Liver (tissue), 9 donors: ENCODE results near the gene DCN. TPM values are rescaled to one million over a fixed set of nuclear protein-coding genes. Genes with fewer than 3 reads are reported as not detected.

Experiments
- DNase-seq: peaks from one replicate; pipeline ENCODE4 v3.0.0-alpha.2; 2017; ENCODE audit warnings: low spot score
- H3K27ac ChIP-seq, 2 donors: one replicate each; pipeline ENCODE4 v1.7.0; 2013; ENCODE audit warnings: inconsistent platforms in 2 of 2, low read length in 2 of 2, control low read depth in 1 of 2, low read depth in 1 of 2, mild to moderate bottlenecking in 1 of 2
- H3K27me3 ChIP-seq, 4 donors: one replicate each; pipeline versions ENCODE4 v1.6.1 to v1.7.0; 2013; ENCODE audit warnings: low read length in 3 of 4, inconsistent platforms in 1 of 4, mild to moderate bottlenecking in 1 of 4, moderate library complexity in 1 of 4; ENCODE audit not compliant: control insufficient read depth in 4 of 4, insufficient read depth in 4 of 4
- H3K36me3 ChIP-seq, 4 donors: one replicate each; pipeline versions ENCODE4 v1.6.1 to v1.7.0; 2013; ENCODE audit warnings: low read length in 3 of 4, mild to moderate bottlenecking in 3 of 4, low read depth in 1 of 4, moderate library complexity in 1 of 4; ENCODE audit not compliant: control insufficient read depth in 4 of 4, insufficient read depth in 3 of 4
- H3K4me1 ChIP-seq, 4 donors: one replicate each; pipeline versions ENCODE4 v1.6.1 to v1.7.0; 2013; ENCODE audit warnings: low read length in 3 of 4, mild to moderate bottlenecking in 3 of 4, moderate library complexity in 1 of 4; ENCODE audit not compliant: control insufficient read depth in 4 of 4, insufficient read depth in 4 of 4
- H3K4me3 ChIP-seq, 3 donors: one replicate each; pipeline versions ENCODE4 v1.6.1 to v1.7.0; 2013; ENCODE audit warnings: low read length in 3 of 3, control low read depth in 1 of 3, low read depth in 1 of 3, mild to moderate bottlenecking in 1 of 3
- H3K9ac ChIP-seq, 2 donors: one replicate each; pipeline ENCODE4 v1.7.0; 2013; ENCODE audit warnings: low read length in 2 of 2, mild to moderate bottlenecking in 2 of 2, moderate library complexity in 2 of 2, control low read depth in 1 of 2, low read depth in 1 of 2
- H3K9me3 ChIP-seq, 4 donors: one replicate each; pipeline versions ENCODE4 v1.6.1 to v1.7.0; 2013; ENCODE audit warnings: low read length in 3 of 4; ENCODE audit not compliant: control insufficient read depth in 4 of 4
- ATF3 ChIP-seq: IDR thresholded peaks from 2 replicates; pipeline ENCODE4 v1.6.1; 2016; ENCODE audit warnings: antibody characterized with exemption
- CTCF ChIP-seq: fragments of 150-350 bp; IDR thresholded peaks from 2 replicates; pipeline ENCODE4 v1.5.1; 2017; ENCODE audit warnings: improper control_type of control experiment, low read depth, low read length; ENCODE audit not compliant: missing input control
- EGR1 ChIP-seq, 2 donors: IDR thresholded peaks; 2 replicates each; pipeline ENCODE4 v1.6.1; 2016 to 2018; ENCODE audit warnings: antibody characterized with exemption in 2 of 2, low read depth in 2 of 2
- FOXA2 ChIP-seq: IDR thresholded peaks from 2 replicates; pipeline ENCODE4 v1.6.1; 2016; ENCODE audit warnings: antibody characterized with exemption
- GABPA ChIP-seq, 2 donors: IDR thresholded peaks in 1 of 2; conservative IDR thresholded peaks in 1 of 2; 2 replicates each; pipeline ENCODE4 v1.6.1; 2016; ENCODE audit warnings: antibody characterized with exemption in 2 of 2, mild to moderate bottlenecking in 1 of 2, moderate library complexity in 1 of 2
- HNF4A ChIP-seq, 2 donors: conservative IDR thresholded peaks; 2 replicates each; pipeline ENCODE4 v1.6.1; 2016; ENCODE audit warnings: antibody characterized with exemption in 2 of 2, mild to moderate bottlenecking in 2 of 2
- HNF4G ChIP-seq: IDR thresholded peaks from 2 replicates; pipeline ENCODE4 v1.6.1; 2016; ENCODE audit warnings: antibody characterized with exemption
- MAX ChIP-seq: IDR thresholded peaks from 2 replicates; pipeline ENCODE4 v1.6.1; 2016; ENCODE audit warnings: antibody characterized with exemption
- NR2F2 ChIP-seq: IDR thresholded peaks from 2 replicates; pipeline ENCODE4 v1.6.1; 2016; ENCODE audit warnings: antibody characterized with exemption
- RAD21 ChIP-seq, 2 donors: IDR thresholded peaks; 2 replicates each; pipeline ENCODE4 v1.6.1; 2016; ENCODE audit warnings: antibody characterized with exemption in 2 of 2, mild to moderate bottlenecking in 2 of 2
- RXRA ChIP-seq, 2 donors: IDR thresholded peaks; 2 replicates each; pipeline ENCODE4 v1.6.1; 2017 to 2018; ENCODE audit warnings: antibody characterized with exemption in 2 of 2, mild to moderate bottlenecking in 1 of 2
- TAF1 ChIP-seq: conservative IDR thresholded peaks from 2 replicates; pipeline ENCODE4 v1.6.1; 2016; ENCODE audit warnings: antibody characterized with exemption, mild to moderate bottlenecking
- YY1 ChIP-seq: IDR thresholded peaks from 2 replicates; pipeline ENCODE4 v1.6.1; 2016; ENCODE audit warnings: antibody characterized with exemption, mild to moderate bottlenecking
- ZBTB33 ChIP-seq: IDR thresholded peaks from 2 replicates; pipeline ENCODE4 v1.6.1; 2016; ENCODE audit warnings: antibody characterized with exemption
- WGBS: extraction: QIAGEN DNeasy Blood & Tissue Kit; methylation state at CpG from one replicate; pipeline ENCODE4 v1.1.7; 2013; 5-methylcytosine and 5-hydroxymethylcytosine counted together
- polyA plus RNA-seq, 2 donors: library from polyadenylated mRNA; stranded (reverse) in 1 of 2; unstranded in 1 of 2; fragments of 200-250 nt in 1 of 2; fragments of >200 nt in 1 of 2; fragmentation: Nextera tagmentation in 1 of 2; extraction: Ambion mirVana in 1 of 2; gene quantifications; one replicate each; pipeline versions ENCODE4 v1.2.1 to v1.2.3, GENCODE V29; 2013 to 2015
- total RNA-seq, 2 donors: library from RNA; depleted of rRNA; stranded (reverse); fragments of >200 nt; gene quantifications; one replicate each; pipeline ENCODE4 v1.2.3, GENCODE V29; 2014
- donor health status: healthy.
- donor health status: healthy.
- donor health status: healthy.
- donor health status: healthy.
- donor health status: healthy.

The DCN gene
- total and polyA plus RNA-seq, 4 donors = 74.9 to 148 (median 98.6) TPM

GRCh38 chr12:91194500-91194899, 11.9 kb upstream of the DCN start:
- H3K27me3 ChIP-seq = no peaks in the 10 kb centered on the region
- 60% methylated on average over 2 of the region's 2 CpGs for WGBS
- no peak for DNase-seq

GRCh38 chr12:91191513-91192111, 9.0 kb upstream of the DCN start:
- TF ChIP-seq MAX (no peak), GABPA (IDR thresholded peaks at IDR 0.05 in 1 of 2, conservative IDR thresholded peaks at IDR 0.05 in 1 of 2) (no peak), NR2F2 (no peak), ATF3 (no peak), RAD21 (IDR thresholded peaks at IDR 0.05) (no peak)
- Histone ChIP-seq H3K27me3 (no peaks in the 10 kb centered on the region), H3K4me1 (no peaks in the 10 kb centered on the region), H3K4me3 (no peak overlapping the region), H3K9ac (no peak overlapping the region), H3K27ac (no peak overlapping the region), H3K36me3 (no peaks in the 10 kb centered on the region), H3K9me3 (no peaks in the 10 kb centered on the region)
- no peak for DNase-seq
- 55% methylated on average over 2 of the region's 2 CpGs for WGBS

More at GRCh38 chr12:91194500-91194899, 11.9 kb upstream of the DCN start:
- TF ChIP-seq HNF4G (no peak), HNF4A (conservative IDR thresholded peaks at IDR 0.05) (no peak), YY1 (no peak)
- Histone ChIP-seq H3K9me3 (no peaks in the 10 kb centered on the region), H3K9ac (no peak overlapping the region), H3K4me1 (no peaks in the 10 kb centered on the region), H3K36me3 (no peaks in the 10 kb centered on the region), H3K27ac (no peak overlapping the region), H3K4me3 (no peak overlapping the region)

GRCh38 chr12:91189516-91189915, 6.9 kb upstream of the DCN start:
- Histone ChIP-seq H3K9ac (no peak overlapping the region), H3K27me3 (no peaks in the 10 kb centered on the region), H3K27ac (no peak overlapping the region), H3K9me3 (no peaks in the 10 kb centered on the region), H3K4me3 (no peak overlapping the region), H3K36me3 (no peaks in the 10 kb centered on the region), H3K4me1 (no peaks in the 10 kb centered on the region)
- no peak for DNase-seq
- 65% methylated on average over 3 of the region's 3 CpGs for WGBS
- TF ChIP-seq HNF4A (conservative IDR thresholded peaks at IDR 0.05) = no peak
- TF ChIP-seq MAX = no peak
- no peak for TF ChIP-seq NR2F2
- no peak for TF ChIP-seq FOXA2
- no peak for TF ChIP-seq GABPA (IDR thresholded peaks at IDR 0.05 in 1 of 2, conservative IDR thresholded peaks at IDR 0.05 in 1 of 2)
- TF ChIP-seq RXRA (IDR thresholded peaks at IDR 0.05) = no peak
- TF ChIP-seq CTCF = no peak
- no peak for TF ChIP-seq ZBTB33
- no peak for TF ChIP-seq YY1
- no peak for TF ChIP-seq TAF1
- no peak for TF ChIP-seq RAD21 (IDR thresholded peaks at IDR 0.05)
- no peak for TF ChIP-seq ATF3
- no peak for TF ChIP-seq EGR1 (IDR thresholded peaks at IDR 0.05; ENCODE audit: low read depth in 2 of 2)
